ENCODE results near the gene NTM.

GRCh38 chr11:131533149-131533548, 162.7 kb downstream of the NTM start:
- TF ChIP-seq CTCF (IDR thresholded peaks at IDR 0.05; ENCODE audit: low read depth, low read length, poor library complexity, severe bottlenecking) (no peak), EZH2phosphoT487 (IDR thresholded peaks at IDR 0.05; ENCODE audit: borderline replicate concordance, low read length) (no peak)
